ENCODE measurements around the gene CACNA1B.

DNA sequence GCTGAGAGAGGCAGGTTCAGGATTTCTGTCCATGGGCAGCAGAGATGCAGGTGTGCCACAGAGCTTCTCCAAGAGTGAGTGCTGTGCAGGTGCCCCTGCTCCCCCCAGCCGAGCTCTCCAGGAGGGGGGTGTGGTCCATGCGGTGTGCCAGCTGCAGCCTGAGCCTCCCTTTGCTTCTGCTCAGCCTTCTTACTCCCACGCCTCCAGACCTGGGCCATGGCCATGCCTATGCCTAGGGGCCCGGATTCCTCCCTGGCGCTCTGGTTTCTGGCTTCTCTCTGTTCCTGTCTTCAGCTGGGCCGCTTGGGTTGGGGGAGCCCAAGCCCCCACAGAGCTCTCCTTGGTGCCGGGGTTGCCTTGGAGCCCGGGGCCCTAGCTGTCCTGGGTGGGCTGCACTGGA lies 133.3 kb downstream of the CACNA1B start:
- TF ChIP-seq, protein P1, sequence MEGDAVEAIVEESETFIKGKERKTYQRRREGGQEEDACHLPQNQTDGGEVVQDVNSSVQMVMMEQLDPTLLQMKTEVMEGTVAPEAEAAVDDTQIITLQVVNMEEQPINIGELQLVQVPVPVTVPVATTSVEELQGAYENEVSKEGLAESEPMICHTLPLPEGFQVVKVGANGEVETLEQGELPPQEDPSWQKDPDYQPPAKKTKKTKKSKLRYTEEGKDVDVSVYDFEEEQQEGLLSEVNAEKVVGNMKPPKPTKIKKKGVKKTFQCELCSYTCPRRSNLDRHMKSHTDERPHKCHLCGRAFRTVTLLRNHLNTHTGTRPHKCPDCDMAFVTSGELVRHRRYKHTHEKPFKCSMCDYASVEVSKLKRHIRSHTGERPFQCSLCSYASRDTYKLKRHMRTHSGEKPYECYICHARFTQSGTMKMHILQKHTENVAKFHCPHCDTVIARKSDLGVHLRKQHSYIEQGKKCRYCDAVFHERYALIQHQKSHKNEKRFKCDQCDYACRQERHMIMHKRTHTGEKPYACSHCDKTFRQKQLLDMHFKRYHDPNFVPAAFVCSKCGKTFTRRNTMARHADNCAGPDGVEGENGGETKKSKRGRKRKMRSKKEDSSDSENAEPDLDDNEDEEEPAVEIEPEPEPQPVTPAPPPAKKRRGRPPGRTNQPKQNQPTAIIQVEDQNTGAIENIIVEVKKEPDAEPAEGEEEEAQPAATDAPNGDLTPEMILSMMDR (IDR thresholded peaks at IDR 0.05): no peak
- TF ChIP-seq POLR2A (IDR thresholded peaks at IDR 0.05): no peak

Data from testis (tissue), 2 donors.